Measurements from ENCODE around the gene PAXIP1.

PAXIP1 gene

GRCh38 chr7:155003092-155003375 is at the start of gene PAXIP1:
Gene PAXIP1 (minus strand): TSS chr7:155003124. CDS start chr7:155002929, 195 bp downstream.
- TF ChIP-seq GATA3 (IDR thresholded peaks at IDR 0.05; ENCODE audit: low read depth, low read length) (no peak), GATA2 (IDR thresholded peaks at IDR 0.05; ENCODE audit: low read depth, low read length) (no peak)

GRCh38 chr7:155051355-155051754 is 48.4 kb upstream of the PAXIP1 start:
- TF ChIP-seq GATA2 (IDR thresholded peaks at IDR 0.05; ENCODE audit: low read depth, low read length) (no peak), GATA3 (IDR thresholded peaks at IDR 0.05; ENCODE audit: low read depth, low read length) (no peak)

- TF ChIP-seq GATA2 (IDR thresholded peaks at IDR 0.05; ENCODE audit: low read depth, low read length) (no peak), GATA3 (IDR thresholded peaks at IDR 0.05; ENCODE audit: low read depth, low read length) (no peak)
Measured at GRCh38 chr7:155048006-155048405, 45.1 kb upstream of the PAXIP1 start.

- TF ChIP-seq GATA2 (IDR thresholded peaks at IDR 0.05; ENCODE audit: low read depth, low read length), result no peak
- TF ChIP-seq GATA3 (IDR thresholded peaks at IDR 0.05; ENCODE audit: low read depth, low read length), result no peak
Measured at GRCh38 chr7:155043756-155044155, 40.8 kb upstream of the PAXIP1 start.

- TF ChIP-seq GATA3 (IDR thresholded peaks at IDR 0.05; ENCODE audit: low read depth, low read length) (no peak), GATA2 (IDR thresholded peaks at IDR 0.05; ENCODE audit: low read depth, low read length) (no peak)
Measured at GRCh38 chr7:155038335-155038734, 35.4 kb upstream of the PAXIP1 start.

- TF ChIP-seq GATA3 (IDR thresholded peaks at IDR 0.05; ENCODE audit: low read depth, low read length) (no peak), GATA2 (IDR thresholded peaks at IDR 0.05; ENCODE audit: low read depth, low read length) (no peak)
Measured at GRCh38 chr7:155032978-155033377, 30.1 kb upstream of the PAXIP1 start.

- TF ChIP-seq GATA2 (IDR thresholded peaks at IDR 0.05; ENCODE audit: low read depth, low read length) (no peak), GATA3 (IDR thresholded peaks at IDR 0.05; ENCODE audit: low read depth, low read length) (no peak)
Measured at GRCh38 chr7:155027879-155028278, 25.0 kb upstream of the PAXIP1 start.

GRCh38 chr7:155021699-155022145 is 18.8 kb upstream of the PAXIP1 start:
- no peak for TF ChIP-seq GATA3 (IDR thresholded peaks at IDR 0.05; ENCODE audit: low read depth, low read length)
- no peak for TF ChIP-seq GATA2 (IDR thresholded peaks at IDR 0.05; ENCODE audit: low read depth, low read length)

GRCh38 chr7:155020996-155021395 is 18.1 kb upstream of the PAXIP1 start:
- TF ChIP-seq GATA2 (IDR thresholded peaks at IDR 0.05; ENCODE audit: low read depth, low read length) (no peak), GATA3 (IDR thresholded peaks at IDR 0.05; ENCODE audit: low read depth, low read length) (no peak)

GRCh38 chr7:155017834-155018233 is 14.9 kb upstream of the PAXIP1 start:
- TF ChIP-seq GATA3 (IDR thresholded peaks at IDR 0.05; ENCODE audit: low read depth, low read length) (no peak), GATA2 (IDR thresholded peaks at IDR 0.05; ENCODE audit: low read depth, low read length) (no peak)

- TF ChIP-seq GATA2 (IDR thresholded peaks at IDR 0.05; ENCODE audit: low read depth, low read length) (no peak), GATA3 (IDR thresholded peaks at IDR 0.05; ENCODE audit: low read depth, low read length) (no peak)
Measured at GRCh38 chr7:155011086-155011485, 8.2 kb upstream of the PAXIP1 start.

GRCh38 chr7:155009570-155010157 is 6.7 kb upstream of the PAXIP1 start:
- no peak for TF ChIP-seq GATA3 (IDR thresholded peaks at IDR 0.05; ENCODE audit: low read depth, low read length)
- TF ChIP-seq GATA2 (IDR thresholded peaks at IDR 0.05; ENCODE audit: low read depth, low read length), result no peak

GRCh38 chr7:155007947-155008346 is 5.0 kb upstream of the PAXIP1 start:
- TF ChIP-seq GATA2 (IDR thresholded peaks at IDR 0.05; ENCODE audit: low read depth, low read length), result no peak
- no peak for TF ChIP-seq GATA3 (IDR thresholded peaks at IDR 0.05; ENCODE audit: low read depth, low read length)

- no peak; the same call in 1 of the 2 replicates for TF ChIP-seq GATA2 (IDR thresholded peaks at IDR 0.05; ENCODE audit: low read depth, low read length)
- no peak for TF ChIP-seq GATA3 (IDR thresholded peaks at IDR 0.05; ENCODE audit: low read depth, low read length)
Measured at GRCh38 chr7:155003376-155004214, 671 bp upstream of the PAXIP1 start.
